ENCODE data around the gene PKP4. TPM values are rescaled to one million over a fixed set of nuclear protein-coding genes. Genes with fewer than 3 reads are reported as not detected.

PKP4 gene
- total RNA-seq, 1 experiment from 2014 or later: 9.3 TPM

DNA sequence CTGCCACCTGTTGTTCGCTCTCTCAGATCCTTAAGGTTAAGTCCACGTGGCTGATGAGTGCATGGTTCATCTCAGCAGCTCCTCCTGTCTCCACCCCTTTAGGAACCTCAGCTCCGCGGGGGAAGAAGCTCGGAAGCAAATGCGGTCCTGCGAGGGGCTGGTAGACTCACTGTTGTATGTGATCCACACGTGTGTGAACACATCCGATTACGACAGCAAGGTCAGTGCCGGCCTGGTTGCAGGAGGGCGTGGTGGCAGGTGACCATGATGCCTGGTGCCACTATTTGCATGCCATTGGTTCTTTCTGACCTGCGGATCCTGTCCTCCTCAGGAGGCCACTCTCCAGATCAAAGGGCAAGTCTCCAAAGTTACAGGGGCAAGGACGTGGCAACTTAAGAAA is 204.5 kb downstream of the PKP4 start:
- Histone ChIP-seq H3K27me3 (no peaks in the 10 kb centered on the region), H3K4me3 (no peak overlapping the region), H3K9me3 (no peaks in the 10 kb centered on the region), H3K36me3 (peaks cover 4% of the 10 kb centered on the region; the same call in 1 of the 2 replicates)
- no peak for DNase-seq

DNA sequence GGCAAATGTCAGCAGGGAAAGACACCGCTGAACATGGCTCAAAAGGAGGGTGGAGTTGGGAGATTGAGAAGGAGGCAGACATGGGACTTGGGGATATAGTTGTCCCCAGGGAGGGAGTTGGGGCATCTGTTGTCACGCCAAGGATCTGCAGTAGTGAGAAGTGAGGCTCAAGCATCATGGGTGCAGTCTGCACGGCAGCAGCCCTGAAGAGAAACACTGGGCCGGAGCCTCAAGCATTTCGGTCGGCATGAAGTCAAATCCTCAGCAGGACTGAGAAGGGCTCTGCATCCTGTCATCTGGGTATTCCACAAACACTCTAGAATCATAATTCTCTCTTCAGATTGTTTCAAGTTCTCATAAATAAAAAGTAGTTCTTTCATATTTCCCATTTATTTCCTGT is 205.7 kb downstream of the PKP4 start:
- Histone ChIP-seq H3K27me3 (no peaks in the 10 kb centered on the region), H3K36me3 (peaks cover 7% of the 10 kb centered on the region; the same call in 1 of the 2 replicates), H3K4me3 (no peak overlapping the region), H3K9me3 (no peaks in the 10 kb centered on the region)
- no peak for DNase-seq

DNA sequence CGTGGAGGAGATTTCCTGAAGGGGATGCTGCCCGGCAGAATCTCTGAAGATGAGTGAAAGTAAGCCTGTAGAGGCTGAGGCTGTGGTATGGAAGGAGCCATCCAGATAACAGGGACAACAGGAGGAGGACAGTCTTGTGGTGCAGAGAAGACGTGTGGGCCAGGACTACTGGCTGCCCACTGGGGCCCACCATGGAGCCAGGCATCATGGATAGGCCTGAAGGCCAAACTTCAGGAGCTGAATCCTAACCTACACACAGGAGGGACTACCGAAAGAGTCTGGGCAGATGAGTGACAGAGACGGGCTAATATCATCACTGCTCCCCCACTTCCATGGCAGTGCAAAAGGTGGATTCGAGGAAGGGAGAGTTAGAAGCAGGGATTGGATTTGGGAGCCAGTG is 207.0 kb downstream of the PKP4 start:
- H3K27me3 ChIP-seq: no peaks in the 10 kb centered on the region
- no peak for DNase-seq
- peaks cover 15% of the 10 kb centered on the region; the same call in 1 of the 2 replicates for H3K36me3 ChIP-seq

DNA sequence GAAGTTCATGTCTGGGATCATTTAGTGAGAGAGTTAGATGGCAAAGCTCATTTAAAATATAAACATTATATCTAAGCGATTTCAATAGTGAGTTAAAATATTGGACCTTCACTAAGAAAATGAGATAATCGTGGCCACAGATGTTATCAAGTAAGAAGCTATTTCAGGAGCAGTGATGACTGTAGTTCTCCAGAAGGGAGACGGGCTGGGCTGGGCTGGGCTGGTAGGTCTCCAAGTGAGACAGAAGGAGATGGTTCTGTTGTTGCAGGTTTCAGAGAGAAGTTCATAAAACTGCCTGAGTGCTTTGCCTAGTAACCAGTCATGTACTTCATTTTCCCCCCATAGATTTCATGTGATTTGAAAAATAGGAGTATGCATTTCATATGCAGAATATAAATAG is 208.2 kb downstream of the PKP4 start:
- peaks cover 22% of the 10 kb centered on the region for H3K36me3 ChIP-seq
- H3K9me3 ChIP-seq: no peaks in the 10 kb centered on the region
- H3K27me3 ChIP-seq: no peaks in the 10 kb centered on the region
- DNase-seq: peak; percentile 18
- no peak overlapping the region for H3K4me3 ChIP-seq

More for the DNA sequence above, 207.0 kb downstream of the PKP4 start:
- H3K4me3 ChIP-seq: no peak overlapping the region
- H3K9me3 ChIP-seq: no peaks in the 10 kb centered on the region

DNA sequence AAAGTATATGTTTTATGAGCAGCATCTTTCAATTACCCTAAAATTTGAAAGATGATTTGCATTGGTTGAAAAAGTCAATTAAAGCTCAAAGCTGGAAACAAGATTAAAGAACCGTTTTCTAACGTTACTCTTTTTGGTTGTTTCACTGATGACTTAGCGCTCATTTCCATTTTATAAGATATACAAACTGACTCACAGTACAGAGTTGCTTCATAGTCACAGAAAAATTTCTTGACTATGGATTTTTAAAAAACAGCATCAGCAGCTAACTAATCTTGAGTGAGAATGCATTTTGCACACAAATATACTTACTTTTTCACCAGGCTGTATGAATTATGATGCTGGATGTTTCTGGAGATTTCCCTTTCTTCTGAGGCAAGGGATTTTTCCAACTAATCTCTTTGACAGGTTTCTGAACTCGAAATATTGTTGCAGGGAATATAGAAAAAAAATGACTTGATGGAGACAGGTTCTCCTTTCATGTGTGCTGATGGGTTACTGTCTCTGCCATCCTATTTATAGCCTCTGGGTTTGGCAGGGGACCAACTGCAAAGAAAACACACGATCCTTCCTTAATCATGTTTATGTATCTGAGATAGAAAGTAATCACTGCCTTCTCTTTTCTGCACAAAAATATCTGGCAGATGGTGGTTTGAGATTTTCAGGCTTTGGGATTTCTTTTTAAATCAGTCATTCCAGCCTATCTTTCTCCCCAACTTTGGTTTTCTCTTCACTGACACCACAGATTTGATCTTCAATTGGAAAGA is 209.0 kb downstream of the PKP4 start:
- peaks cover 23% of the 10 kb centered on the region for H3K36me3 ChIP-seq
- no peak overlapping the region for H3K4me3 ChIP-seq
- no peak for DNase-seq
- H3K9me3 ChIP-seq: no peaks in the 10 kb centered on the region
- no peaks in the 10 kb centered on the region for H3K27me3 ChIP-seq

DNA sequence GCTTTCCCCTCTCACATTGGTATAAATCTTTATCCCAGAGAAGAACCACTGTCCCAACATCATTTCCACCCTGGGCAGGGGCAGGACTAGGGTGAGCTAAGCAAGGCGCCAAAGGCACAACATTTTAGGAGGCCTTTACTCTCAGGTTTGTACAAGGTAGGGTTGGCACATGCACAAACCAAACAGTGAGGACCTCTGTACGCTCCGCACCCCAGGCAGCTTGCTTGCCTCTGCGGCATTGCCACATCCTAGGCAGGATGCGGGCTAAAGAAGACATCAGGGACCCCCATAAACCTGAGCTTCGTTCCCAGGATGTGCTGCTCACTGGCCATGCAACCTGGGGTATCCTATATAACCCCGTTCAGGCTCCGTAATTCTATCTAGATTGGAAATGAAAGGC is 210.2 kb downstream of the PKP4 start:
- H3K27me3 ChIP-seq: no peaks in the 10 kb centered on the region
- no peaks in the 10 kb centered on the region for H3K9me3 ChIP-seq
- no peak for DNase-seq
- H3K4me3 ChIP-seq: no peak overlapping the region
- peaks cover 23% of the 10 kb centered on the region for H3K36me3 ChIP-seq

DNA sequence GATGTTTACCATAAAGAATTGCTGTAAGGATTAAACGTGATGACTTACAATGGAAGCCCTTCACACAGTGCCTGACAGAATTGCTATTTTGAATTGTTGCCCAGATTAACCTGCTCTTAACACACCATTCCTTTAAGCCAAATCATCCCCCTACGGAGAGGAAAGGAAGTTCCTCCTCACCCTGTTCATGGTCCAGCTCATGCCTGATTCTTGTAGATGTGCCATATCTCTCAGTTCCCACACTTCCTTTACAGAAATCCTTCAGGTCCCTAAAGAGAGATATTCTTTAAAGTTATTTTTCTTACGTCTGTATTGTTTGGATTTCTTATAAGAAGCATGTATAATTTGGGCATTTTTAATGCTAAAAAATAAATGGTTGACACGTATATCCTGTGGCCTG is 210.8 kb downstream of the PKP4 start:
- peaks cover 23% of the 10 kb centered on the region for H3K36me3 ChIP-seq
- H3K4me3 ChIP-seq: no peak overlapping the region
- H3K27me3 ChIP-seq: no peaks in the 10 kb centered on the region
- DNase-seq: no peak
- no peaks in the 10 kb centered on the region for H3K9me3 ChIP-seq

DNA sequence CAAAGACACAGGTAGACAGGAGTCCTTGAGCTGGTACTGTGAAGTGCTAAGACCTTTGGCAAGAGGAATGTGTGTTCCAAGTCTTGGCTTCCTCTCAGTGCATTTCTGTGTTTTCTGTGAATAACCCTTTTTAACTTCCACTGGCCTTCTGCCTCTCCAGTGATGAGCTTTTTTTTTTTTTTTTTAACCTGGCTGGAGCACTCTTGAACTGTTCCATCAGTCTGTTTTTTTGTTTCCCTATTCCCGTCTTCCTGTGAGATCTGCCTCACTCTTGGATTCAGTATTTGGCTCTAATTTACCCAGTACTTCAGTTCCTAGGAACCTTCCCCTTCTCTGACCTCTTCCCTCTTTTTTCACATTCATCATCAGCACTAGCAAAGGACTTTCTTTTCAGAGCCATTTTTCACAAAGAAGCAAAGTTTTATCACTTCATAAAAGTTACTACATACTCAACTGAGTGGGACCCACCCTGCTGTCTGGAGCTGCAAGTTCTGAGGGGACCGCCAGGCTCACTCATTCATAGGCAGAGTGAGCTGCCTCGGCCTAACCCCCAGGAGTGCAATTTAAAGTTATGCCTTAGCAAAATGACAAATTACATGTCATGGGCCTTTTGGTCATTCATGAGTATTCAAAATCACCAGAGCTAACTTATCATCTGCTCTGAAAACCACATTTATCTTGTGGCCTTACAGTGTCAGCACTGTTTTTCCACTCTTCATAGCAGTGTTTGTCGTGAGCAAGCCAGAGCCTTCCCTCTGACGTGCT is 211.4 kb downstream of the PKP4 start:
- Histone ChIP-seq H3K27me3 (no peaks in the 10 kb centered on the region), H3K4me3 (no peak overlapping the region), H3K9me3 (no peaks in the 10 kb centered on the region), H3K36me3 (peaks cover 23% of the 10 kb centered on the region)
- DNase-seq: no peak

DNA sequence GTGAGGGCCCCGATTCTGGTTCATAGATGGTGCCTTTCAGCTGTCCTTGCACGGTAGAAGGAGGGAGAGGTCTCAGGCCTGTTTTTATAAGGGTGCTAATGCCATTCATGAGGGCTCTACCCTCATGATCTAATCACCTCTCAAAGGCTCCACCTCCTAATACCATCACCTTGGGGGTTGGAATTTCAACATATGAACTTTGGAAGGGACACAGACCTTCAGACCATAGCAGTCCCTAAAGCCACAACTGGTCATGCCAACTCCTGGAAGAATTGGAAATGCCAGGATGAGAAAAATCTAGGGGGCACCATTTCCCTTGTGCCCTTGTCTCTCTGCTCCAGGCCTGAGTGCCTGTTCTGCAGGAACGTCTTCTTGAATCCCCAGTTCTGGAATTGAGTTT is 213.5 kb downstream of the PKP4 start:
- no peaks in the 10 kb centered on the region for H3K27me3 ChIP-seq
- H3K9me3 ChIP-seq: no peaks in the 10 kb centered on the region
- H3K4me3 ChIP-seq: no peak overlapping the region
- DNase-seq: no peak
- H3K36me3 ChIP-seq: peaks cover 19% of the 10 kb centered on the region

DNA sequence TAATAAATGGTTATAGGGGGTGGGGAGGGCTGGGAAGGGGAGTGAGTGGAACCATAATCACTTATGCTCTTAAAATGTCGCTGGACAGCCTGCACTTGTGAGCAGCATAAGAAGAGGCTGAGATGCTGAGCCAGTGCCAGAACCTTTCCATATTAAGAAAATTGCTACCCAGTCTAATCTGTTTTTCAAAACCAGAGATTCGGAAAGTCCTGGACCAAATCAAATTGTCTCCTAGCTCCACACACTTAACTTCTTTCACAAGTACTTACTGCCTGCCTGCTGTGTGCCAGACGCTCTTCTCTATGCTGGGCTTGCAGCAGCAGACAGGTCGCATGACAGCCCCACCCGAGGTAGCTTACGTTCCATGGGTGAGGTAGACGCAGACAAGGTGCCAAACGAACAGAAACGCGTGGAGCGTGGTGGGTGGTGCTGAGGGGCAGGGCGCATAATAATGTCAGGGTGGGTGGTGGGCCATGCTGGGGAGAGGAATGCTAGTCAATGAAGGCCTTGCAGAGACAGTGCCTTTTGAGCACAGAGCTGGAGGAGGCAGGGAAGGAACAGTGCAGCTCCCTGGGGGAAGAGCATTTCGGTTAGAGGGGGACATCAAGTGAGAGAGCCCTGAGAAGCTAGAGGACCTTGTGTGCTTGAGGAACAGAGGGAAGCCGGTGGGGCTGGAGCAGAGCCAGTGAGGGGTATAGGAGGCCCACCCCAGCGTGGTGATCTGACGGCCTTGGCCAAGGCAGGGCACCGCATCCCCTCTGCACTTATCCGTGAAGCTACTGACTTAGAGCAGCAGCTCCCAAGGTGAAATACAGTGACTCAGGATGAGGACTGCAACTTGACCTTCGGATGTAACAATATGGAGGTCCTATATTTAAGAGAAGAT is 214.9 kb downstream of the PKP4 start:
- Histone ChIP-seq H3K27me3 (no peaks in the 10 kb centered on the region), H3K9me3 (no peaks in the 10 kb centered on the region), H3K36me3 (peaks cover 19% of the 10 kb centered on the region), H3K4me3 (no peak overlapping the region)
- no peak for DNase-seq

DNA sequence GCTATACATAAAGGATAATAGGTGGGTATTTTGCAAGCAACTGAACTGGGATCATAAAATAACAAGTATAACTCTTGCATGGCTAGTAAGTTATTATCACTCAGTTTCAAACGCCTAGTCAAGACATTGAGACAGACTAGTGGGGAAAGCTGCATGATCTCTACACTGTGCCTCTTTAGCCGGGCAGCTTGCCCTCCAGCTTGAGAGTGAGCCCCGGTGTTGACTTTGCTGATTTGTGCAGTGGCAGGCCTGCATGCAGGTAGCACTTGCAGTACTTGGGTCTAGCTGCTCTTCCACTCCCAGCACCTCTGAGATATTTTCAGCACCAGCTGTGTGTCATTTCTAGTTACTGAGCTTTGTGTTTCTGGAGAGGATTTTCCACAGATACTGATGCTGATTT is 219.5 kb downstream of the PKP4 start:
- Histone ChIP-seq H3K27me3 (no peaks in the 10 kb centered on the region), H3K36me3 (peaks cover 3% of the 10 kb centered on the region), H3K4me3 (no peak overlapping the region), H3K9me3 (no peaks in the 10 kb centered on the region)
- no peak for DNase-seq

DNA sequence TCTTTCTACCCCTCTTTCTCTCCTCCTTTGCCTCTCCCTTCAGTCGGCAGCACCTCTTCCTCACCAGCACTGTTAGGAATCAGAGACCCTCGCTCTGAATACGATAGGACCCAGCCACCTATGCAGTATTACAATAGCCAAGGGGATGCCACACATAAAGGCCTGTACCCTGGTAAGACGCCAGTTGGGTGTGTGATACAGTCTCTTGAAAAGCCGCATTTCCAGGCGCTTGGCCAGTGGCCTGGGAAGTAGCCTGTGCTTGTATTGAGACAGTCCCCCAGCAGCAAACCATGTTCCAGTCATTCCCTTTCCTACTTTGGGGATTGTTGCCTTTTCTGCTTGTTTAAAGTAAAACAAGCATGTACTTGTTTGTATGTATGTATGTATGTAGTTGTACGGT is 219.9 kb downstream of the PKP4 start:
- Histone ChIP-seq H3K36me3 (peaks cover 3% of the 10 kb centered on the region), H3K27me3 (no peaks in the 10 kb centered on the region), H3K4me3 (no peak overlapping the region), H3K9me3 (no peaks in the 10 kb centered on the region)
- no peak for DNase-seq

DNA sequence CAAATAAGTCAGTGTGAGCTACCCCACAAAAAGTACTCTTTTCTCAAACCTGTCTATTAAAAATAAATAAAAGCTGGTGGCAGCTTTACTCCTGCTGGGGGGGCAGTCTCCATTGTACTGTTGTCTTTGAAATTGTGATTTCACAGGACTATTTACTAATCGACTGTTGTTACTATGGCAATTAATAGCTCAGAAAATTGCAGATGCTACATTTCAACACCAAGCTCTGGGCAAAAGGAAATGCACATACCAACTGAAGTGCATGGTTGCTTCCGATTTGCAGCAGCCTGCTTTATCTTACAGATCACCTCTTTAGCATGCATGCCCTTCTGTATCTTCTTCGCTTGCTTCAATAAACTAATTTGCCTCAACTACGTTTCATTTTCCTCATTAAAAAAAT is 220.8 kb downstream of the PKP4 start:
- Histone ChIP-seq H3K4me3 (no peak overlapping the region), H3K36me3 (peaks cover 3% of the 10 kb centered on the region), H3K27me3 (no peaks in the 10 kb centered on the region), H3K9me3 (no peaks in the 10 kb centered on the region)
- no peak for DNase-seq

DNA sequence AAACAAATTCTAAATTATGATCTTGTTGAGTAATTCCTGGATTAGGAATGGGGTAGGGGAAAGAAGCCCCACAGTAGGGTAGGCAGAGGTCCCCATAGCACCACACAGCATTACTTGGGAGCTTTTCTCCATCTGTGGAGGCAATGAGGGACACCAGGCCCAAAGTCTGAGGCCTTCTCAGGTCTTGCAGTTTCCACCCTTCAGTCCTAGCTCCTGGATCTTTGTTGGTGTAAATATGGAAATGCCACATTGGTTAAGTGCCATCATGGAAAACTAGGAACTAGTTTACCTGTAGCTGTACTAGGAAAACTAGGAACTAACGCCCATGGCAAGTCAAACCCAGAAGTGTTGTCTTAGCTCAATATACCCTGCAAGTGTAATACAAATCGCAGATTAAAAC is 225.1 kb downstream of the PKP4 start:
- Histone ChIP-seq H3K4me3 (no peak overlapping the region), H3K27me3 (no peaks in the 10 kb centered on the region), H3K36me3 (peaks cover 3% of the 10 kb centered on the region; the same call in 1 of the 2 replicates), H3K9me3 (no peaks in the 10 kb centered on the region)
- DNase-seq: no peak

DNA sequence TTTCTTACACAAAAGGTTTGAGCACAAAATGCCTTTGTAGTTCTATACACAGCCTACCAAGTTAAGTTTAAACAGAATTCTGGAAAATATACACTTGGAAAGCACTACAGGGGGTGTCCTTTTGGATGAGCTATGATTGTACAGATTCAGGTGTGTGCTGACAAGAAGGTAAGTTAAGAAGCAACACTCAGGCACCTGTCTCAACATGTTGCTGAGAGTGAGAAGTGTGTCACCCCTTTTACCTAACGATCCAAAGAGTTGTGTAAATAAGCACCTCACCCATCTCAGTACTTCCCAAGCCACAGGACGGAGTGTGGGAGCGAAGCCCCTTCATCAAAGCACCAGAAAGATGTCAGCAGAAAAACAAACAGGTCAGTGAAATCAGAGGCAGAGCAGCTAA is 228.9 kb downstream of the PKP4 start:
- Histone ChIP-seq H3K4me3 (no peak overlapping the region), H3K27me3 (no peaks in the 10 kb centered on the region), H3K9me3 (no peaks in the 10 kb centered on the region), H3K36me3 (no peaks in the 10 kb centered on the region; the same call in 1 of the 2 replicates)
- no peak for DNase-seq

DNA sequence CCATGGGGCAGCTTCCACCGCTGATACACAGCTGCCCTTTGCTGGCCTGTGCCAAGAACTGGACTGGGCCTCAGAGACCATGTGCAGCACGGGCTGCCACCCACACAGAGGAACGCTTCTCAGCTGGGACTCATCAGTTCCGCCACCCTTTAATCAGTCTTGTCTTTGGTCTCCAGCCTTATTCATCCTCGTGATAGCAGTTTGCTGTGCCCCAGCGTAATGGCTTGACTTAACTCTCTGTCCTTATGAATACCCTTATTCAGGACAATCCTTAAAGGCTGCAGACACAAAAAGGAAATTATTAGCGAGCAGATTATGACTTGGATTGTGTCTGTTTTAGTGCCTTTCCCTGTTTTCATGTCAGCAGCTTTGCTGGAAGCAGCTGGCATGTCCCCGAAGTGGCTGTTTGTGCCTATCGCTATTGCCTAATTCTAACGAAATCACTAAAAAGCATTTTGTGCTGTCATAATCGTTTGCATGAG is 229.5 kb downstream of the PKP4 start:
- H3K36me3 ChIP-seq: no peaks in the 10 kb centered on the region; the same call in 1 of the 2 replicates
- H3K4me3 ChIP-seq: no peak overlapping the region
- H3K27me3 ChIP-seq: no peaks in the 10 kb centered on the region
- DNase-seq: no peak
- H3K9me3 ChIP-seq: no peaks in the 10 kb centered on the region

DNA sequence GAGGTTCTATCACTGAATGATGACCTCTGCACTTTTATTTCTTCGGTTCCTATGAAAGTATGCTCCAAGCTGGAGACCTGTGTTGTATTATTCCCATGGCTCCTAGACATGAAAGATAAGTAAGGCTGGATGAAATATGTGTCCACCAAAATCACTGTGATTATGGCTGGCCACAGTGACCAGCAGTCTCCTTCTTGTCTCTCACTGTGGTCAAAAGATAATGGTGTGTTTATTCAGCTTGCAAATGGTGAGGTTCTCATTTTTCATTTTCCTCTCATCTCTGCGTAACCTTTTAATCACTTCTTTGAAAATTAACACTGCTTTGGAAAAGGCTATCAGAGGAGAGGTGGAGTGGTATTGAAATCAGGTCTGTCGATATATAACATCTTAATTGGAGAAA is 230.6 kb downstream of the PKP4 start:
- DNase-seq: no peak
- H3K27me3 ChIP-seq: no peaks in the 10 kb centered on the region
- no peaks in the 10 kb centered on the region for H3K9me3 ChIP-seq
- H3K36me3 ChIP-seq: no peaks in the 10 kb centered on the region; the same call in 1 of the 2 replicates
- no peak overlapping the region for H3K4me3 ChIP-seq

All from MG63 (cell line).